Hypothalamus (tissue), 51 donors: ENCODE data around the gene PSMG4.

ENCODE experiments used
- DNase-seq, 51 donors: peaks; one replicate each; lab custom pipeline; 2025; lab: John Stamatoyannopoulos, UW

The PSMG4 gene

GRCh38 chr6:3247255-3248146 is 11.2 kb upstream of the PSMG4 start:
- DNase-seq = peak; percentile 47 to 98 (median 88)

- DNase-seq = no peak
Observed at GRCh38 chr6:3249821-3250220, 8.9 kb upstream of the PSMG4 start.

- DNase-seq = peak in 13 of 51 donors; percentile 10 to 57 (median 27)
Observed at GRCh38 chr6:3250231-3250675, 8.5 kb upstream of the PSMG4 start.

GRCh38 chr6:3251462-3252314 is 7.1 kb upstream of the PSMG4 start:
- peak in 46 of 51 donors; percentile 23 to 84 (median 68) for DNase-seq

- DNase-seq = no peak
Observed at GRCh38 chr6:3252369-3252768, 6.4 kb upstream of the PSMG4 start.

GRCh38 chr6:3252861-3253596 is 5.7 kb upstream of the PSMG4 start:
- DNase-seq = no peak

GRCh38 chr6:3253597-3253961 is 5.2 kb upstream of the PSMG4 start:
- DNase-seq = no peak

GRCh38 chr6:3258201-3258600 is 546 bp upstream of the PSMG4 start:
- no peak for DNase-seq

- peak in 11 of 51 donors; percentile 29 to 68 (median 45) for DNase-seq
Observed at GRCh38 chr6:3259491-3259958, 778 bp downstream of the PSMG4 start.

GRCh38 chr6:3260296-3260695 is 1.5 kb downstream of the PSMG4 start:
- DNase-seq = no peak

- DNase-seq = no peak
Observed at GRCh38 chr6:3260772-3261517, 2.2 kb downstream of the PSMG4 start.

- DNase-seq = no peak
Observed at GRCh38 chr6:3261518-3261820, 2.7 kb downstream of the PSMG4 start.

GRCh38 chr6:3261921-3262320 is 3.2 kb downstream of the PSMG4 start:
- no peak for DNase-seq

GRCh38 chr6:3263096-3263495 is 4.3 kb downstream of the PSMG4 start:
- DNase-seq = no peak

GRCh38 chr6:3264356-3264755 is 5.6 kb downstream of the PSMG4 start:
- DNase-seq = no peak

- no peak for DNase-seq
Observed at GRCh38 chr6:3265671-3266070, 6.9 kb downstream of the PSMG4 start.

GRCh38 chr6:3266170-3266569 is 7.4 kb downstream of the PSMG4 start:
- DNase-seq = no peak

- DNase-seq = no peak
Observed at GRCh38 chr6:3267162-3267561, 8.4 kb downstream of the PSMG4 start.

GRCh38 chr6:3268680-3269079 is 9.9 kb downstream of the PSMG4 start:
- no peak for DNase-seq

GRCh38 chr6:3269281-3269975 is 10.7 kb downstream of the PSMG4 start:
- peak in 2 of 51 donors; percentile 11 to 60 for DNase-seq
